SK-N-MC (cell line): ENCODE measurements around the gene SLC37A3.

Source experiments
- EZH2 ChIP-seq: fragments of 200-600 bp; sonication (generic); IDR thresholded peaks from one replicate; pipeline ENCODE4 v1.6.1; 2017; ENCODE audit warnings: antibody characterized with exemption
- FOXP2 ChIP-seq: optimal IDR thresholded peaks from 2 replicates; pipeline ENCODE3; 2011; ENCODE audit warnings: mild to moderate bottlenecking, moderate library complexity; ENCODE audit not compliant: insufficient read depth; ENCODE audit errors: extremely low read length, control extremely low read depth
- POLR2AphosphoS5 ChIP-seq: IDR thresholded peaks from 2 replicates; pipeline ENCODE4 v1.6.1; 2012; ENCODE audit warnings: mild to moderate bottlenecking, low read depth, low read length, borderline replicate concordance

GRCh38 chr7:140326116-140326928, 72.0 kb downstream of the SLC37A3 start:
- TF ChIP-seq POLR2AphosphoS5 (no peak), EZH2 (no peak), FOXP2 (no peak)
